ENCODE data around the gene MAP4.

The MAP4 gene

GRCh38 chr3:47976135-47976732, 40.0 kb downstream of the MAP4 start:
- DNase-seq (ENCODE audit: insufficient read length, low spot score) (no peak), FAIRE-seq (no peak)
- TF ChIP-seq TAF1 (IDR thresholded peaks at IDR 0.05; ENCODE audit: low read depth, low read length) (no peak), POLR2AphosphoS5 (IDR thresholded peaks at IDR 0.05; ENCODE audit: low read depth, low read length) (no peak), SPI1 (IDR thresholded peaks at IDR 0.05; ENCODE audit: low read depth, low read length) (no peak), PAX5 (IDR thresholded peaks at IDR 0.05; ENCODE audit: insufficient read depth, low read length, severe bottlenecking) (no peak), POU2F2 (IDR thresholded peaks at IDR 0.05; ENCODE audit: low read depth, low read length) (no peak), POLR2A (IDR thresholded peaks at IDR 0.05; ENCODE audit: low read depth, low read length) (no peak)

- DNase-seq (ENCODE audit: insufficient read length, low spot score) (no peak), FAIRE-seq (no peak)
- TF ChIP-seq SPI1 (IDR thresholded peaks at IDR 0.05; ENCODE audit: low read depth, low read length) (no peak), POLR2A (IDR thresholded peaks at IDR 0.05; ENCODE audit: low read depth, low read length) (no peak), POU2F2 (IDR thresholded peaks at IDR 0.05; ENCODE audit: low read depth, low read length) (no peak), POLR2AphosphoS5 (IDR thresholded peaks at IDR 0.05; ENCODE audit: low read depth, low read length) (no peak), PAX5 (IDR thresholded peaks at IDR 0.05; ENCODE audit: insufficient read depth, low read length, severe bottlenecking) (no peak), TAF1 (IDR thresholded peaks at IDR 0.05; ENCODE audit: low read depth, low read length) (no peak)
Observed at GRCh38 chr3:47974974-47975470, 41.2 kb downstream of the MAP4 start.

GRCh38 chr3:47971081-47971480, 45.1 kb downstream of the MAP4 start:
- DNase-seq (ENCODE audit: insufficient read length, low spot score) (no peak), FAIRE-seq (no peak)
- TF ChIP-seq POLR2A (IDR thresholded peaks at IDR 0.05; ENCODE audit: low read depth, low read length): no peak
- TF ChIP-seq POU2F2 (IDR thresholded peaks at IDR 0.05; ENCODE audit: low read depth, low read length): no peak
- no peak for TF ChIP-seq PAX5 (IDR thresholded peaks at IDR 0.05; ENCODE audit: insufficient read depth, low read length, severe bottlenecking)
- no peak for TF ChIP-seq TAF1 (IDR thresholded peaks at IDR 0.05; ENCODE audit: low read depth, low read length)
- no peak for TF ChIP-seq POLR2AphosphoS5 (IDR thresholded peaks at IDR 0.05; ENCODE audit: low read depth, low read length)
- TF ChIP-seq SPI1 (IDR thresholded peaks at IDR 0.05; ENCODE audit: low read depth, low read length): no peak

GRCh38 chr3:47964740-47965139, 51.5 kb downstream of the MAP4 start:
- FAIRE-seq (no peak), DNase-seq (ENCODE audit: insufficient read length, low spot score) (no peak)
- TF ChIP-seq POLR2A (IDR thresholded peaks at IDR 0.05; ENCODE audit: low read depth, low read length) (no peak), SPI1 (IDR thresholded peaks at IDR 0.05; ENCODE audit: low read depth, low read length) (no peak), PAX5 (IDR thresholded peaks at IDR 0.05; ENCODE audit: insufficient read depth, low read length, severe bottlenecking) (no peak), POLR2AphosphoS5 (IDR thresholded peaks at IDR 0.05; ENCODE audit: low read depth, low read length) (no peak), POU2F2 (IDR thresholded peaks at IDR 0.05; ENCODE audit: low read depth, low read length) (no peak), TAF1 (IDR thresholded peaks at IDR 0.05; ENCODE audit: low read depth, low read length) (no peak)

- FAIRE-seq (peak; percentile 91), DNase-seq (ENCODE audit: insufficient read length, low spot score) (peak; percentile 25)
- TF ChIP-seq TAF1 (IDR thresholded peaks at IDR 0.05; ENCODE audit: low read depth, low read length): no peak
- TF ChIP-seq POU2F2 (IDR thresholded peaks at IDR 0.05; ENCODE audit: low read depth, low read length): no peak
- no peak for TF ChIP-seq SPI1 (IDR thresholded peaks at IDR 0.05; ENCODE audit: low read depth, low read length)
- no peak for TF ChIP-seq PAX5 (IDR thresholded peaks at IDR 0.05; ENCODE audit: insufficient read depth, low read length, severe bottlenecking)
- no peak for TF ChIP-seq POLR2AphosphoS5 (IDR thresholded peaks at IDR 0.05; ENCODE audit: low read depth, low read length)
- no peak for TF ChIP-seq POLR2A (IDR thresholded peaks at IDR 0.05; ENCODE audit: low read depth, low read length)
Observed at GRCh38 chr3:47961815-47962606, 54.2 kb downstream of the MAP4 start.

- no peak for DNase-seq (ENCODE audit: insufficient read length, low spot score)
- TF ChIP-seq SPI1 (IDR thresholded peaks at IDR 0.05; ENCODE audit: low read depth, low read length) (no peak), TAF1 (IDR thresholded peaks at IDR 0.05; ENCODE audit: low read depth, low read length) (no peak), POLR2A (IDR thresholded peaks at IDR 0.05; ENCODE audit: low read depth, low read length) (no peak), PAX5 (IDR thresholded peaks at IDR 0.05; ENCODE audit: insufficient read depth, low read length, severe bottlenecking) (no peak), POLR2AphosphoS5 (IDR thresholded peaks at IDR 0.05; ENCODE audit: low read depth, low read length) (no peak), POU2F2 (IDR thresholded peaks at IDR 0.05; ENCODE audit: low read depth, low read length) (no peak)
- no peak for FAIRE-seq
Observed at GRCh38 chr3:47961036-47961435, 55.2 kb downstream of the MAP4 start.

- FAIRE-seq (no peak), DNase-seq (ENCODE audit: insufficient read length, low spot score) (no peak)
- TF ChIP-seq POLR2A (IDR thresholded peaks at IDR 0.05; ENCODE audit: low read depth, low read length) (no peak), POU2F2 (IDR thresholded peaks at IDR 0.05; ENCODE audit: low read depth, low read length) (no peak)
Observed at GRCh38 chr3:47956521-47956920, 59.7 kb downstream of the MAP4 start.

- DNase-seq (ENCODE audit: insufficient read length, low spot score) (no peak), FAIRE-seq (no peak)
- TF ChIP-seq SPI1 (IDR thresholded peaks at IDR 0.05; ENCODE audit: low read depth, low read length): no peak
- no peak for TF ChIP-seq TAF1 (IDR thresholded peaks at IDR 0.05; ENCODE audit: low read depth, low read length)
- TF ChIP-seq POLR2AphosphoS5 (IDR thresholded peaks at IDR 0.05; ENCODE audit: low read depth, low read length): no peak
Observed at GRCh38 chr3:47954567-47954966, 61.6 kb downstream of the MAP4 start.

- no peak for DNase-seq (ENCODE audit: insufficient read length, low spot score)
- no peak for TF ChIP-seq POU2F2 (IDR thresholded peaks at IDR 0.05; ENCODE audit: low read depth, low read length)
- FAIRE-seq: peak; percentile 65
Observed at GRCh38 chr3:47950453-47951169, 65.6 kb downstream of the MAP4 start.

Measured in GM12891 (cell line).